ENCODE data around the gene RTN4RL1. TPM values are rescaled to one million over a fixed set of nuclear protein-coding genes. Genes with fewer than 3 reads are reported as not detected.

The RTN4RL1 gene
- total RNA-seq, 1 donor from 2014 or later = not detected

DNA sequence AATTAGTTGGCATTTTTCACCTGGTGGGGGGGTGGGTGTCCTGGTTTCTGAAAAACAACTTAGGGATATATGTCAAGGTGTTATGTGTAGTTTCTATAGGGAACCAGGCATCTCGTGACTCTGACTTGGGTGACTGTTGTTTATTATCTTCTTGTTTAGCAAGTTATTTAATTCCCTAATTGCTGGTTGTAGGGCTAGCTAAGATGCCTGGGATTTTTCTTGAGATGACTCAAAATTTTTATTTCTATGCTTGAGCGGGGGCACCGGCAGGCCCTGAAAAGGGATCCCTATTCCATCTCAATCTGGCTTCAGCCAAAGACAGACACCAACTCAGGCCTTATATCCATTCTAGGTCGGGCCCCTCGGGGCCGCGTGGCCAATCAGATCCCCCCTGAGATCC, 8.0 kb upstream of the RTN4RL1 start:
- Histone ChIP-seq H3K4me3 (ENCODE audit: low read depth, low read length) (no peak overlapping the region), H3K27me3 (ENCODE audit: control insufficient read depth, insufficient read depth, low read length) (peaks cover 5% of the 10 kb centered on the region), H3K36me3 (ENCODE audit: control insufficient read depth, insufficient read depth, low read length) (no peaks in the 10 kb centered on the region)
- no peak for DNase-seq (ENCODE audit: low read depth)
- TF ChIP-seq, protein P1, sequence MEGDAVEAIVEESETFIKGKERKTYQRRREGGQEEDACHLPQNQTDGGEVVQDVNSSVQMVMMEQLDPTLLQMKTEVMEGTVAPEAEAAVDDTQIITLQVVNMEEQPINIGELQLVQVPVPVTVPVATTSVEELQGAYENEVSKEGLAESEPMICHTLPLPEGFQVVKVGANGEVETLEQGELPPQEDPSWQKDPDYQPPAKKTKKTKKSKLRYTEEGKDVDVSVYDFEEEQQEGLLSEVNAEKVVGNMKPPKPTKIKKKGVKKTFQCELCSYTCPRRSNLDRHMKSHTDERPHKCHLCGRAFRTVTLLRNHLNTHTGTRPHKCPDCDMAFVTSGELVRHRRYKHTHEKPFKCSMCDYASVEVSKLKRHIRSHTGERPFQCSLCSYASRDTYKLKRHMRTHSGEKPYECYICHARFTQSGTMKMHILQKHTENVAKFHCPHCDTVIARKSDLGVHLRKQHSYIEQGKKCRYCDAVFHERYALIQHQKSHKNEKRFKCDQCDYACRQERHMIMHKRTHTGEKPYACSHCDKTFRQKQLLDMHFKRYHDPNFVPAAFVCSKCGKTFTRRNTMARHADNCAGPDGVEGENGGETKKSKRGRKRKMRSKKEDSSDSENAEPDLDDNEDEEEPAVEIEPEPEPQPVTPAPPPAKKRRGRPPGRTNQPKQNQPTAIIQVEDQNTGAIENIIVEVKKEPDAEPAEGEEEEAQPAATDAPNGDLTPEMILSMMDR (IDR thresholded peaks at IDR 0.05; ENCODE audit: insufficient read depth, low read length, poor library complexity, severe bottlenecking) = no peak

- Histone ChIP-seq H3K27me3 (ENCODE audit: control insufficient read depth, insufficient read depth, low read length) (peaks cover 17% of the 10 kb centered on the region), H3K36me3 (ENCODE audit: control insufficient read depth, insufficient read depth, low read length) (no peaks in the 10 kb centered on the region), H3K4me3 (ENCODE audit: low read depth, low read length) (peak overlapping the region; percentile 91)
- DNase-seq (ENCODE audit: low read depth) = no peak
- TF ChIP-seq, protein P1 (IDR thresholded peaks at IDR 0.05; ENCODE audit: insufficient read depth, low read length, poor library complexity, severe bottlenecking) = peak; percentile 68
Observed at GRCh38 chr17:2030779-2031163, 5.6 kb upstream of the RTN4RL1 start.

DNA sequence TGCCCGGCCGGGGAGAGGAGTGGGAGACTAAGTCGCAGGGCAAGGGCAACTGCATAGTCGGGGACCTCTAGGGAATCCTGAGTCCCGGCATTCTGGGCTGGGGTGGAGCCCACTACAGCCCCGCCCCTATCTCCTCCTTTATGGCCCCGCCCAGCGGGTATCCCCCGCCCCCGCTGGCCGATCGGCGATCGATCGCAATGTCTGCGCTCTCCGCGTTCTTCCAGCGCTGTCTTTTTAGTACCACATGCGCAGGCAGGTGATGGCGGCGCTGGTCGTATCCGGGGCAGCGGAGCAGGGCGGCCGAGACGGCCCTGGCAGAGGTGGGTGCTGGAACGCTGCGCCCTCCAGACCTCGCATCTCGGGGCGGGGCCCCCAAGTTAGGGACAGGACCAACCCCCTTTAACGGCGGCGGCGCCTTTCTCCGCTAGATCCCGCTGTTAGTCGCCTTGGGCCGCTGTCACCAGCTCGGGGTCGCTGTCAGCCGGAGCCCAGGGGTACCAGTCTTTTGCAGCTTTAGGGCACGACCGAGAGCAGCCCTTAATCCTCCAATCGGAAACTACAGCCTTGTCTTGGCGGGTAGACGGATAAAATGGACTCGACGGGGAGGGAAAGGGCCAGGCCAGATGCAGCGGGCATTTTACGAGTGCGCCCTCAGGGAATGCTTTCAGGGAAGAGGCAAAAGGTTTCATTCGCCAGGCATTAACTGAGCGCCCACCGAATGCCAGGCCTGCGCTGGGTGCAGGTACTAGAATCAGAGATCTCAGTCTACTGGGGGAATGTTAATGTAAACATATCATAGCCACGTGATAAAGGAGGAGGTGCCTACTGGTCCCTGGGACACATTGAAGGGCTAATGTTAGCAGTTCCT, 5.0 kb upstream of the RTN4RL1 start, which contains the start of gene DPH1:
DPH1 (plus strand) TSS at position 243 of the 868 bp plus-strand sequence; CDS start at position 260, 17 bp downstream.
- H3K36me3 ChIP-seq (ENCODE audit: control insufficient read depth, insufficient read depth, low read length) = no peaks in the 10 kb centered on the region
- H3K4me3 ChIP-seq (ENCODE audit: low read depth, low read length) = peak within 1 kb of the TSS; percentile 91
- peaks cover 23% of the 10 kb centered on the region for H3K27me3 ChIP-seq (ENCODE audit: control insufficient read depth, insufficient read depth, low read length)
- TF ChIP-seq, protein P1 (IDR thresholded peaks at IDR 0.05; ENCODE audit: insufficient read depth, low read length, poor library complexity, severe bottlenecking) = no peak
- DNase-seq (ENCODE audit: low read depth) = peak; percentile 77

DNA sequence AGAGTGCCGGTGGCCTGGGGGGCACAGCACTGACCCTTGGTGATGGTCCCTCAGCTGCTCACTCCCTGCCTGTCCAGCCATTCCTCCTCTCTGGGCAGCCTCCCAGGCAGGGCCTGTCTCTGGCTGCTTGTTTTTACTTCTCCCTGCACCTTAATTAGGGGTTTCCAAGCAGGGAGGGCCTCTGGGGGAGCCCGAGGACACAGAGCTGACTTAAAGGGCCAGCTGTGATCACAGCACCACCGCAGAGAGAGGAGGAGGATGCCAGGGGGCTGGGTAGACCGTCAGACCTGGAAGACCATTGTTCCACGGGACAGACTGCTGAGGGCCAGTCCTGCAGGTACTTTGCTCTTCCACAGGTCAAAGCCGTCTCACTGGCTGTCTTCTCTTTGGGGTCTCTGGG, 3.6 kb upstream of the RTN4RL1 start:
- TF ChIP-seq, protein P1 (IDR thresholded peaks at IDR 0.05; ENCODE audit: insufficient read depth, low read length, poor library complexity, severe bottlenecking) = no peak
- no peak for DNase-seq (ENCODE audit: low read depth)
- Histone ChIP-seq H3K27me3 (ENCODE audit: control insufficient read depth, insufficient read depth, low read length) (peaks cover 36% of the 10 kb centered on the region), H3K36me3 (ENCODE audit: control insufficient read depth, insufficient read depth, low read length) (no peaks in the 10 kb centered on the region), H3K4me3 (ENCODE audit: low read depth, low read length) (no peak overlapping the region)

DNA sequence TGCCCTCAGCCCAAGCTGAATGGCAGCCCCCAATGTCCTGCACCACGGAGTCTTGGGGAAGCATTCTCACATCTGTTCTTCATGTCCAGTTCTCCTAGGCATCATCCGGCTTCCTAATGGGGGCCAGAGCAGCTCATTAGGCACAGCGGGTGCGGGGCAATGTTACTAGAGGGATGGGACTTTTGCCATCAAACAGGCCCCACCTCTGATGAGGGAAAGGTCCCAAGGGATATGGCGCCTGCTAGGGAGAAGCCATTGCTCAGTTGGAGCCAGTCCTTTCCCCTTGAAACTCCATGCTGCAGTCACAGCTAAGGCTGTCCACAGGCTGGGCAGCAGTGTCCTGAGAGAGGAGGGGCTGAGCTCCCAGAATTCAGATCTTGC, 3.1 kb upstream of the RTN4RL1 start:
- H3K4me3 ChIP-seq (ENCODE audit: low read depth, low read length) = no peak overlapping the region
- DNase-seq (ENCODE audit: low read depth) = no peak
- H3K27me3 ChIP-seq (ENCODE audit: control insufficient read depth, insufficient read depth, low read length) = peaks cover 40% of the 10 kb centered on the region
- TF ChIP-seq, protein P1 (IDR thresholded peaks at IDR 0.05; ENCODE audit: insufficient read depth, low read length, poor library complexity, severe bottlenecking) = no peak
- no peaks in the 10 kb centered on the region for H3K36me3 ChIP-seq (ENCODE audit: control insufficient read depth, insufficient read depth, low read length)
